HCT116 (cell line): Measurements from ENCODE around the gene PEAK3. TPM values are rescaled to one million over a fixed set of nuclear protein-coding genes. Genes with fewer than 3 reads are reported as not detected.

Experiments
- ATAC-seq: fragments of 200-7000 bp; cut with Tn5 transposase; 2 replicates; pipeline ENCODE4 v1.9.1; 2020; ENCODE audit warnings: mild to moderate bottlenecking, moderate library complexity
- BruUV-seq: library from RNA; stranded (reverse); fragments of 400-500 nt; replicated peaks from 2 replicates; lab custom pipeline; 2021; lab: Mats Ljungman, UMichigan
- CTCF ChIA-PET: fragments of 300-600 bp; sonication (Branson Sonifier 250); formaldehyde crosslinking; loops from one replicate; lab custom pipeline; 2021; ENCODE audit warnings: antibody characterized with exemption; lab: Charles Lee
- POLR2A ChIA-PET: fragments of 300-600, 350-600 bp; sonication (Branson Sonifier 250); formaldehyde crosslinking; loops from one replicate; lab custom pipeline; 2021; ENCODE audit warnings: antibody characterized with exemption; lab: Charles Lee
- RAD21 ChIA-PET, 2 experiments: fragments of 300-600 bp; sonication (Branson Sonifier 250); formaldehyde crosslinking; loops; one replicate each; lab custom pipeline; 2023; ENCODE audit warnings: low total read pairs in 2 of 2; ENCODE audit not compliant: uncharacterized antibody in 2 of 2, unreplicated experiment in 2 of 2, low non-redundant PET in 1 of 2; lab: Charles Lee
- DNase-seq: peaks from one replicate; pipeline ENCODE4 v3.0.0-alpha.2; 2010; ENCODE audit warnings: low read depth, low spot score
- H2AFZ ChIP-seq: fragments of 200-600 bp; shearing (Covaris generic), sonication (generic); 2 replicates; pipeline ENCODE4 v1.6.1; 2017; ENCODE audit warnings: low read depth, mixed run types, mixed read lengths, antibody characterized with exemption, low read length; ENCODE audit not compliant: poor library complexity, severe bottlenecking
- H3K27ac ChIP-seq: 2 replicates; pipeline ENCODE4 v1.5.1; 2012; ENCODE audit warnings: low read depth, low read length
- H3K27me3 ChIP-seq: fragments of 200-600 bp; sonication (generic); 2 replicates; pipeline ENCODE4 v1.6.1; 2016; ENCODE audit warnings: mixed run types, low read length, mixed read lengths; ENCODE audit not compliant: insufficient read depth
- H3K36me3 ChIP-seq, 2 experiments: fragments of 200-500 bp in 1 of 2; fragments of 200-600 bp in 1 of 2; sonication (Bioruptor generic) in 1 of 2; sonication (generic) in 1 of 2; 2 replicates each; pipeline versions ENCODE4 v1.5.1 to v1.6.1; 2014 to 2016; ENCODE audit warnings: low read length in 2 of 2, inconsistent platforms in 1 of 2, mixed read lengths in 1 of 2, mixed run types in 1 of 2; ENCODE audit not compliant: insufficient read depth in 2 of 2, control insufficient read depth in 1 of 2
- H3K4me1 ChIP-seq, 2 experiments: fragments of 200-600 bp in 1 of 2; sonication (generic) in 1 of 2; 2 replicates each; pipeline versions ENCODE4 v1.5.1 to v1.6.1; 2012 to 2017; ENCODE audit warnings: low read length in 2 of 2, inconsistent platforms in 1 of 2, mild to moderate bottlenecking in 1 of 2, mixed read lengths in 1 of 2, mixed run types in 1 of 2, moderate library complexity in 1 of 2; ENCODE audit not compliant: insufficient read depth in 2 of 2, control insufficient read depth in 1 of 2
- H3K4me2 ChIP-seq: fragments of 200-600 bp; sonication (generic); 2 replicates; pipeline ENCODE4 v1.6.1; 2017; ENCODE audit warnings: mixed run types, low read length, mixed read lengths
- H3K4me3 ChIP-seq, 2 experiments: fragments of 200-600 bp in 1 of 2; sonication (generic) in 1 of 2; replicated peaks in 1 of 2; 2 replicates each; pipeline ENCODE4 v1.5.1; 2011 to 2016; ENCODE audit warnings: low read length in 2 of 2, control low read depth in 1 of 2, low read depth in 1 of 2, mild to moderate bottlenecking in 1 of 2, mixed read lengths in 1 of 2, mixed run types in 1 of 2
- H3K79me2 ChIP-seq: fragments of 200-600 bp; sonication (generic); 2 replicates; pipeline ENCODE4 v1.6.1; 2017; ENCODE audit warnings: mild to moderate bottlenecking, mixed run types, low read length, moderate library complexity, mixed read lengths; ENCODE audit not compliant: insufficient read depth
- H3K9ac ChIP-seq: fragments of 200-600 bp; sonication (generic); 2 replicates; pipeline ENCODE4 v1.6.1; 2016; ENCODE audit warnings: low read length, mixed read lengths
- H3K9me2 ChIP-seq: fragments of 200-600 bp; sonication (generic), shearing (Covaris generic); 2 replicates; pipeline ENCODE4 v1.6.1; 2017; ENCODE audit warnings: mixed run types, mild to moderate bottlenecking, moderate library complexity; ENCODE audit not compliant: insufficient read depth
- H3K9me3 ChIP-seq, 2 experiments: fragments of 200-500 bp in 1 of 2; fragments of 200-600 bp in 1 of 2; sonication (Bioruptor generic) in 1 of 2; sonication (generic) in 1 of 2; 2 replicates each; pipeline ENCODE4 v1.6.1; 2014 to 2017; ENCODE audit warnings: low read length in 2 of 2, mixed read lengths in 2 of 2, inconsistent platforms in 1 of 2, low read depth in 1 of 2, mild to moderate bottlenecking in 1 of 2, mixed run types in 1 of 2, moderate library complexity in 1 of 2; ENCODE audit not compliant: control insufficient read depth in 1 of 2, insufficient read depth in 1 of 2
- H4K20me1 ChIP-seq: fragments of 200-600 bp; sonication (generic), shearing (Covaris generic); 2 replicates; pipeline ENCODE4 v1.6.1; 2017; ENCODE audit warnings: mixed run types, mild to moderate bottlenecking, moderate library complexity; ENCODE audit not compliant: insufficient read depth
- ATF3 ChIP-seq: IDR thresholded peaks from 2 replicates; pipeline ENCODE4 v1.6.1; 2012
- CBX3 ChIP-seq: IDR thresholded peaks from 2 replicates; pipeline ENCODE4 v1.6.1; 2012; ENCODE audit warnings: low read depth
- CEBPB ChIP-seq: IDR thresholded peaks from 2 replicates; pipeline ENCODE4 v1.6.1; 2012; ENCODE audit warnings: low read depth
- EGR1 ChIP-seq: IDR thresholded peaks from 2 replicates; pipeline ENCODE4 v1.6.1; 2012; ENCODE audit warnings: low read depth
- ELF1 ChIP-seq: IDR thresholded peaks from 2 replicates; pipeline ENCODE4 v1.6.1; 2012; ENCODE audit warnings: low read depth, borderline replicate concordance
- EZH2 ChIP-seq: fragments of 200-600 bp; sonication (generic); IDR thresholded peaks from 2 replicates; pipeline ENCODE4 v1.6.1; 2017; ENCODE audit warnings: antibody characterized with exemption, mixed run types
- FOSL1 ChIP-seq: IDR thresholded peaks from 2 replicates; pipeline ENCODE4 v1.6.1; 2012; ENCODE audit warnings: low read depth
- POLR2A ChIP-seq: IDR thresholded peaks from 2 replicates; pipeline ENCODE4 v1.7.0; 2011; ENCODE audit warnings: borderline replicate concordance; ENCODE audit not compliant: insufficient read depth, insufficient read length; ENCODE audit errors: extremely low read depth
- RAD21 ChIP-seq: IDR thresholded peaks from 2 replicates; pipeline ENCODE4 v1.6.1; 2012; ENCODE audit warnings: low read depth, mild to moderate bottlenecking
- SIN3A ChIP-seq: IDR thresholded peaks from 2 replicates; pipeline ENCODE4 v1.6.1; 2012; ENCODE audit warnings: low read depth
- SRF ChIP-seq: IDR thresholded peaks from 2 replicates; pipeline ENCODE4 v1.6.1; 2012; ENCODE audit warnings: low read depth
- TCF7L2 ChIP-seq: IDR thresholded peaks from 2 replicates; pipeline ENCODE4 v1.7.0; 2011; ENCODE audit warnings: borderline replicate concordance, inconsistent platforms; ENCODE audit not compliant: insufficient read depth, insufficient read length; ENCODE audit errors: extremely low read depth
- YY1 ChIP-seq: IDR thresholded peaks from 2 replicates; pipeline ENCODE4 v1.6.1; 2011; ENCODE audit warnings: low read length, low read depth, moderate library complexity, mild to moderate bottlenecking; ENCODE audit not compliant: insufficient replicate concordance; ENCODE audit errors: extremely low read depth
- ZBTB33 ChIP-seq: IDR thresholded peaks from 2 replicates; pipeline ENCODE4 v1.6.1; 2011; ENCODE audit warnings: mild to moderate bottlenecking, low read length, moderate library complexity; ENCODE audit not compliant: insufficient replicate concordance; ENCODE audit errors: extremely low read depth
- ZFX ChIP-seq: fragments of 450-650 bp; IDR thresholded peaks from 2 replicates; pipeline ENCODE4 v1.6.1; 2017
- ZNF274 ChIP-seq: fragments of 200-500 bp; sonication (Bioruptor generic); IDR thresholded peaks from 2 replicates; pipeline ENCODE4 v1.6.1; 2014; ENCODE audit warnings: mild to moderate bottlenecking, low read depth, low read length, inconsistent platforms
- intact Hi-C: fragments of 100-400 bp; cut with micrococcal nuclease; formaldehyde crosslinking; loops from 2 replicates; pipeline ENCODE4 v1.10.0; 2022
- total RNA-seq: library from RNA; stranded (reverse); gene quantifications from one replicate; pipeline ENCODE4 v1.2.1, GENCODE V29; 2021; ENCODE audit not compliant: unreplicated experiment
- TF ChIP-seq, protein P1 (sequence below), 3 experiments: fragments of 200-600 bp in 1 of 3; sonication (generic) in 1 of 3; IDR thresholded peaks in 2 of 3; conservative IDR thresholded peaks in 1 of 3; 2 replicates each; pipeline ENCODE4 v1.5.1; 2012 to 2017; ENCODE audit warnings: low read depth in 2 of 3, low read length in 2 of 3, antibody characterized with exemption in 1 of 3, borderline replicate concordance in 1 of 3, control low read depth in 1 of 3, mild to moderate bottlenecking in 1 of 3, mixed read lengths in 1 of 3, mixed run types in 1 of 3, moderate library complexity in 1 of 3; ENCODE audit not compliant: insufficient read depth in 1 of 3
- TF ChIP-seq, protein P2 (sequence below): IDR thresholded peaks from 2 replicates; pipeline ENCODE4 v1.6.1; 2012; ENCODE audit warnings: low read depth

The PEAK3 gene
- total RNA-seq, 1 experiment from 2014 or later: not detected

DNA sequence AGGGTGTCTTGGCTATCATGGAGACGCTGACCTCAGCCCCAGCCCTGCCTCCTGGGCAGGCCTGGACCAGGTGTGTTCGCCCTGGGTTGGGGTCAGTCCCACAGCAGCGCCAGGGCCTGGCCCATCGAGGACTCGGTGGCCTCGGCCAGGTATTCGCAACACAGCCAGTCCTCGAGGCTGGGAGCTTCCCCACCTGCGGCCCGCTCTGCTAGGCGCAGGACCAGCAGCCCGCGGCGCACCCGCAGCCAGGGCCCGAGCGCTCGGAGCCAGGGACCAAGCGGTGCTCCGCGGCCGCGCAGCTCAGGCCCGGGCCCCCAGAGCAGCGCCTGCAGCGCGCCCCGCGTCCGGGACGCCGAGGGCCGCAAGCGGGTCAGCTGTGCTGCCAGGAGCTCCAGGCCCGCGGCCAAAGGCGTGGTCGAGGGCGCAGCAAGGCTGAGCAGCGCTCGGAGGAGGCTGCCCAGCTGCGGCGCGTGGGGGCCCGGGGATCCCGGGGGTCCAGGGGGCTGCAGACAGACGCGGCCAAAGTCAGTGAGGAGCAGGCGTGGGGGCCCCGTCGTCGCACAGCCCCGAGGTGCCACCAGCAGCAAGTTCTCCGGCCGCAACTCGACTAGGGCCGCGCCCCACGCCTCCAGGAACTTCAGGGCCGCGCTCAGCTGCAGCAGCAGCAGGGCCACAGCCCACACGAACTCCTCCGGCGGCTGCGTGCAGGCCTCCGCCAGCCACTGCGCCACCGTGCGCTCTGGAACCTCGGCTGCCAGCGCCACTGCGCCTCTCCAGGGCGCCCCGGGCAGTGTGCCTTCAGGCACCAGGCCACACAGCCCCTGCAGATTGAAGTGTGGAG, 6.2 kb downstream of the PEAK3 start:
- Histone ChIP-seq H3K36me3 (peaks cover 14 to 20% of the 10 kb centered on the region in 2 experiments; a peak in 2 of 4 replicates), H3K79me2 (peaks cover 36% of the 10 kb centered on the region), H3K4me3 (no peak overlapping the region), H3K27ac (peak overlapping the region; percentile 24; the same call in 1 of the 2 replicates), H3K9ac (no peak overlapping the region), H2AFZ (no peak overlapping the region), H4K20me1 (peaks cover 13% of the 10 kb centered on the region; the same call in 1 of the 2 replicates), H3K27me3 (no peaks in the 10 kb centered on the region), H3K9me2 (no peaks in the 10 kb centered on the region), H3K4me2 (0 out of 2 replicates have a peak overlapping the region, but pooled peaks have one; percentile 8), H3K9me3 (no peaks in the 10 kb centered on the region), H3K4me1 (peaks cover 9 to 52% of the 10 kb centered on the region in 2 experiments)
- ChIA-PET POLR2A (no interaction called here), RAD21 (no interaction called here), CTCF (interaction anchor here (1.2 kb wide), 1 partner anchor 10 kb away, joined by 3 read pairs; no protein-coding TSS in a partner anchor)
- no peak for ATAC-seq
- intact Hi-C loops: loop anchor here (1.0 to 5.0 kb wide), 2 partner anchors 115 to 336 kb away; no protein-coding TSS in a partner anchor
- no peak for DNase-seq
- BruUV-seq: no TSS peak
- no peak for TF ChIP-seq YY1
- no peak for TF ChIP-seq SRF
- TF ChIP-seq, protein P1, sequence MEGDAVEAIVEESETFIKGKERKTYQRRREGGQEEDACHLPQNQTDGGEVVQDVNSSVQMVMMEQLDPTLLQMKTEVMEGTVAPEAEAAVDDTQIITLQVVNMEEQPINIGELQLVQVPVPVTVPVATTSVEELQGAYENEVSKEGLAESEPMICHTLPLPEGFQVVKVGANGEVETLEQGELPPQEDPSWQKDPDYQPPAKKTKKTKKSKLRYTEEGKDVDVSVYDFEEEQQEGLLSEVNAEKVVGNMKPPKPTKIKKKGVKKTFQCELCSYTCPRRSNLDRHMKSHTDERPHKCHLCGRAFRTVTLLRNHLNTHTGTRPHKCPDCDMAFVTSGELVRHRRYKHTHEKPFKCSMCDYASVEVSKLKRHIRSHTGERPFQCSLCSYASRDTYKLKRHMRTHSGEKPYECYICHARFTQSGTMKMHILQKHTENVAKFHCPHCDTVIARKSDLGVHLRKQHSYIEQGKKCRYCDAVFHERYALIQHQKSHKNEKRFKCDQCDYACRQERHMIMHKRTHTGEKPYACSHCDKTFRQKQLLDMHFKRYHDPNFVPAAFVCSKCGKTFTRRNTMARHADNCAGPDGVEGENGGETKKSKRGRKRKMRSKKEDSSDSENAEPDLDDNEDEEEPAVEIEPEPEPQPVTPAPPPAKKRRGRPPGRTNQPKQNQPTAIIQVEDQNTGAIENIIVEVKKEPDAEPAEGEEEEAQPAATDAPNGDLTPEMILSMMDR (IDR thresholded peaks at IDR 0.05 in 2 of 3, conservative IDR thresholded peaks at IDR 0.05 in 1 of 3; ENCODE audit: borderline replicate concordance in 1 of 3, insufficient read depth in 1 of 3, low read depth in 2 of 3, low read length in 2 of 3): no peak
- no peak for TF ChIP-seq ELF1
- no peak for TF ChIP-seq SIN3A
- TF ChIP-seq CBX3: no peak
- no peak for TF ChIP-seq POLR2A
- no peak for TF ChIP-seq EGR1
- no peak for TF ChIP-seq RAD21
- no peak for TF ChIP-seq TCF7L2
- TF ChIP-seq ZFX: no peak
- TF ChIP-seq FOSL1: no peak
- no peak for TF ChIP-seq CEBPB
- TF ChIP-seq, protein P2, sequence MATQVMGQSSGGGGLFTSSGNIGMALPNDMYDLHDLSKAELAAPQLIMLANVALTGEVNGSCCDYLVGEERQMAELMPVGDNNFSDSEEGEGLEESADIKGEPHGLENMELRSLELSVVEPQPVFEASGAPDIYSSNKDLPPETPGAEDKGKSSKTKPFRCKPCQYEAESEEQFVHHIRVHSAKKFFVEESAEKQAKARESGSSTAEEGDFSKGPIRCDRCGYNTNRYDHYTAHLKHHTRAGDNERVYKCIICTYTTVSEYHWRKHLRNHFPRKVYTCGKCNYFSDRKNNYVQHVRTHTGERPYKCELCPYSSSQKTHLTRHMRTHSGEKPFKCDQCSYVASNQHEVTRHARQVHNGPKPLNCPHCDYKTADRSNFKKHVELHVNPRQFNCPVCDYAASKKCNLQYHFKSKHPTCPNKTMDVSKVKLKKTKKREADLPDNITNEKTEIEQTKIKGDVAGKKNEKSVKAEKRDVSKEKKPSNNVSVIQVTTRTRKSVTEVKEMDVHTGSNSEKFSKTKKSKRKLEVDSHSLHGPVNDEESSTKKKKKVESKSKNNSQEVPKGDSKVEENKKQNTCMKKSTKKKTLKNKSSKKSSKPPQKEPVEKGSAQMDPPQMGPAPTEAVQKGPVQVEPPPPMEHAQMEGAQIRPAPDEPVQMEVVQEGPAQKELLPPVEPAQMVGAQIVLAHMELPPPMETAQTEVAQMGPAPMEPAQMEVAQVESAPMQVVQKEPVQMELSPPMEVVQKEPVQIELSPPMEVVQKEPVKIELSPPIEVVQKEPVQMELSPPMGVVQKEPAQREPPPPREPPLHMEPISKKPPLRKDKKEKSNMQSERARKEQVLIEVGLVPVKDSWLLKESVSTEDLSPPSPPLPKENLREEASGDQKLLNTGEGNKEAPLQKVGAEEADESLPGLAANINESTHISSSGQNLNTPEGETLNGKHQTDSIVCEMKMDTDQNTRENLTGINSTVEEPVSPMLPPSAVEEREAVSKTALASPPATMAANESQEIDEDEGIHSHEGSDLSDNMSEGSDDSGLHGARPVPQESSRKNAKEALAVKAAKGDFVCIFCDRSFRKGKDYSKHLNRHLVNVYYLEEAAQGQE: no peak
- no peak for TF ChIP-seq ZBTB33
- no peak for TF ChIP-seq ATF3
- no peak for TF ChIP-seq EZH2
- TF ChIP-seq ZNF274: no peak
